H1 (cell line): ENCODE results near the gene MROH7. TPM values are rescaled to one million over a fixed set of nuclear protein-coding genes. Genes with fewer than 3 reads are reported as not detected.
A peak's percentile ranks its signal among the peaks of the same experiment; 100 is the strongest.

Source experiments
- CTCF ChIA-PET: fragments of 300-600 bp; sonication (Branson Sonifier 250); formaldehyde crosslinking; loops from one replicate; lab custom pipeline; 2021; ENCODE audit not compliant: partially characterized antibody; lab: Charles Lee
- POLR2A ChIA-PET: fragments of 300-600 bp; sonication (Branson Sonifier 250); formaldehyde crosslinking; loops from one replicate; lab custom pipeline; 2021; ENCODE audit warnings: inconsistent platforms; ENCODE audit not compliant: partially characterized antibody; lab: Charles Lee
- DNase-seq, 2 experiments: peaks; one replicate each; pipeline versions ENCODE4 v3.0.0 to v3.0.0-alpha.2; 2010 to 2022; ENCODE audit warnings: low spot score in 2 of 2, low read depth in 1 of 2, mixed read lengths in 1 of 2
- FAIRE-seq: peaks from 2 replicates; lab custom pipeline; 2011; peaks lifted over from hg19 to GRCh38; lab: Jason Lieb, UNC
- H2AFZ ChIP-seq: 2 replicates; pipeline ENCODE4 v1.8.1; 2012; ENCODE audit warnings: low read length, inconsistent platforms
- H2AK5ac ChIP-seq: 2 replicates; pipeline ENCODE4 v1.6.1; 2013; ENCODE audit warnings: low read depth, low read length
- H2BK120ac ChIP-seq: replicated peaks from 2 replicates; pipeline ENCODE3; 2013; ENCODE audit warnings: low read depth, low read length, inconsistent platforms
- H2BK12ac ChIP-seq: 2 replicates; pipeline ENCODE4 v1.6.1; 2013; ENCODE audit warnings: low read depth, low read length
- H2BK15ac ChIP-seq: 2 replicates; pipeline ENCODE4 v1.6.1; 2013; ENCODE audit warnings: low read length
- H2BK20ac ChIP-seq: 2 replicates; pipeline ENCODE4 v1.6.1; 2013; ENCODE audit warnings: low read length
- H2BK5ac ChIP-seq: 2 replicates; pipeline ENCODE4 v1.6.1; 2013; ENCODE audit warnings: low read depth, low read length
- H3K14ac ChIP-seq: 2 replicates; pipeline ENCODE4 v1.6.1; 2013; ENCODE audit warnings: inconsistent platforms; ENCODE audit not compliant: insufficient read length
- H3K18ac ChIP-seq: 2 replicates; pipeline ENCODE4 v1.6.1; 2013; ENCODE audit warnings: low read length; ENCODE audit errors: extremely low read depth
- H3K23ac ChIP-seq: 2 replicates; pipeline ENCODE4 v1.6.1; 2013; ENCODE audit warnings: inconsistent platforms; ENCODE audit not compliant: insufficient read length
- H3K23me2 ChIP-seq: 2 replicates; pipeline ENCODE4 v1.6.1; 2013; ENCODE audit warnings: low read depth, low read length
- H3K27ac ChIP-seq: 2 replicates; pipeline ENCODE4 v1.6.1; 2011; ENCODE audit warnings: low read depth, low read length, inconsistent platforms
- H3K27me3 ChIP-seq, 4 experiments: replicated peaks in 1 of 4; 1 replicate in 1 of 4; 2 replicates in 3 of 4; pipeline versions ENCODE4 v1.6.1 to v1.8.1; 2011 to 2013; ENCODE audit warnings: low read length in 3 of 4, mild to moderate bottlenecking in 3 of 4, inconsistent platforms in 2 of 4, mixed read lengths in 2 of 4, moderate library complexity in 1 of 4; ENCODE audit not compliant: control insufficient read depth in 3 of 4, insufficient read depth in 3 of 4; ENCODE audit errors: extremely low read depth in 1 of 4
- H3K36me3 ChIP-seq, 4 experiments: 2 replicates each; pipeline versions ENCODE4 v1.6.1 to v1.8.1; 2011 to 2013; ENCODE audit warnings: mild to moderate bottlenecking in 4 of 4, low read length in 3 of 4, moderate library complexity in 2 of 4, control low read depth in 1 of 4, inconsistent platforms in 1 of 4; ENCODE audit not compliant: insufficient read depth in 4 of 4, control insufficient read depth in 2 of 4
- H3K4ac ChIP-seq: replicated peaks from 2 replicates; pipeline ENCODE3; 2013; ENCODE audit warnings: low read length, low read depth, mixed read lengths, inconsistent platforms; ENCODE audit not compliant: insufficient read length
- H3K4me1 ChIP-seq, 4 experiments: replicated peaks in 1 of 4; 1 replicate in 1 of 4; 2 replicates in 3 of 4; pipeline versions ENCODE4 v1.6.1 to v1.8.1; 2011 to 2013; ENCODE audit warnings: low read length in 3 of 4, inconsistent platforms in 2 of 4, mixed read lengths in 1 of 4; ENCODE audit not compliant: insufficient read depth in 4 of 4, control insufficient read depth in 3 of 4
- H3K4me2 ChIP-seq, 2 experiments: 2 replicates each; pipeline versions ENCODE4 v1.6.1 to v1.8.1; 2011 to 2013; ENCODE audit warnings: low read depth in 2 of 2, low read length in 2 of 2, control low read depth in 1 of 2, inconsistent platforms in 1 of 2, mild to moderate bottlenecking in 1 of 2; ENCODE audit not compliant: insufficient read depth in 1 of 2
- H3K4me3 ChIP-seq, 4 experiments: fragments of 200-600, 300-600 bp in 1 of 4; sonication (generic), shearing (Covaris generic), sonication (Bioruptor Twin) in 1 of 4; 2 replicates each; pipeline versions ENCODE4 v1.5.1 to v1.8.1; 2011 to 2016; ENCODE audit warnings: low read length in 4 of 4, low read depth in 3 of 4, control low read depth in 2 of 4, inconsistent platforms in 2 of 4, mild to moderate bottlenecking in 2 of 4, mixed read lengths in 1 of 4, moderate library complexity in 1 of 4; ENCODE audit not compliant: insufficient read depth in 2 of 4; ENCODE audit errors: extremely low read depth in 1 of 4
- H3K56ac ChIP-seq: replicated peaks from 2 replicates; pipeline ENCODE3; 2013; ENCODE audit warnings: low read depth, mild to moderate bottlenecking, mixed read lengths, low read length, inconsistent platforms; ENCODE audit not compliant: insufficient read length
- H3K79me1 ChIP-seq: 2 replicates; pipeline ENCODE4 v1.6.1; 2013; ENCODE audit warnings: low read depth, low read length, control low read depth
- H3K79me2 ChIP-seq, 2 experiments: 2 replicates each; pipeline versions ENCODE4 v1.6.1 to v1.8.1; 2012 to 2013; ENCODE audit warnings: low read length in 2 of 2, mild to moderate bottlenecking in 2 of 2, inconsistent platforms in 1 of 2; ENCODE audit not compliant: insufficient read depth in 2 of 2, control insufficient read depth in 1 of 2
- H3K9ac ChIP-seq, 4 experiments: replicated peaks in 1 of 4; 1 replicate in 1 of 4; 2 replicates in 3 of 4; pipeline versions ENCODE4 v1.6.1 to v1.8.1; 2011 to 2013; ENCODE audit warnings: low read depth in 3 of 4, low read length in 3 of 4, control low read depth in 2 of 4, mild to moderate bottlenecking in 2 of 4, moderate library complexity in 2 of 4, inconsistent platforms in 1 of 4; ENCODE audit errors: extremely low read depth in 1 of 4
- H3K9me3 ChIP-seq, 2 experiments: 2 replicates each; pipeline versions ENCODE4 v1.6.1 to v1.8.1; 2012 to 2013; ENCODE audit warnings: mild to moderate bottlenecking in 2 of 2, moderate library complexity in 2 of 2, control low read depth in 1 of 2, inconsistent platforms in 1 of 2, low read depth in 1 of 2, low read length in 1 of 2, mixed read lengths in 1 of 2; ENCODE audit not compliant: insufficient read depth in 2 of 2
- H4K20me1 ChIP-seq, 2 experiments: replicated peaks in 1 of 2; 2 replicates each; pipeline versions ENCODE3 to v1.8.1; 2011 to 2013; ENCODE audit warnings: inconsistent platforms in 2 of 2, low read length in 2 of 2, mild to moderate bottlenecking in 1 of 2; ENCODE audit not compliant: insufficient read depth in 2 of 2, control insufficient read depth in 1 of 2
- H4K5ac ChIP-seq: 2 replicates; pipeline ENCODE4 v1.6.1; 2013; ENCODE audit warnings: low read length, low read depth, mixed read lengths, inconsistent platforms; ENCODE audit not compliant: insufficient read length
- H4K8ac ChIP-seq: 2 replicates; pipeline ENCODE4 v1.8.0; 2013; ENCODE audit warnings: mild to moderate bottlenecking, moderate library complexity, low read length, inconsistent platforms; ENCODE audit not compliant: insufficient read depth; ENCODE audit errors: extremely low read depth
- H4K91ac ChIP-seq: replicated peaks from 2 replicates; pipeline ENCODE3; 2013; ENCODE audit warnings: low read length, mixed read lengths, inconsistent platforms; ENCODE audit not compliant: insufficient read length
- ATF2 ChIP-seq: IDR thresholded peaks from 2 replicates; pipeline ENCODE4 v1.6.1; 2012; ENCODE audit warnings: low read length, inconsistent platforms
- BCL11A ChIP-seq, 2 experiments: IDR thresholded peaks; one replicate each; pipeline ENCODE4 v1.6.1; 2011; ENCODE audit warnings: low read depth in 2 of 2, low read length in 2 of 2, mild to moderate bottlenecking in 2 of 2
- BRCA1 ChIP-seq: IDR thresholded peaks from 2 replicates; pipeline ENCODE4 v1.6.1; 2012; ENCODE audit warnings: low read depth, low read length, improper control_type of control experiment
- E2F6 ChIP-seq: IDR thresholded peaks from 2 replicates; pipeline ENCODE4 v1.6.1; 2012; ENCODE audit warnings: inconsistent platforms
- KDM4A ChIP-seq: IDR thresholded peaks from one replicate; pipeline ENCODE4 v1.7.1; 2012; ENCODE audit warnings: low read depth, mild to moderate bottlenecking, moderate library complexity, low read length, inconsistent platforms; ENCODE audit not compliant: severe bottlenecking
- KDM5A ChIP-seq: fragments of 200-600 bp; IDR thresholded peaks from 2 replicates; pipeline ENCODE4 v1.7.1; 2012; ENCODE audit warnings: mild to moderate bottlenecking, low read length, inconsistent platforms, mixed read lengths
- MAX ChIP-seq: IDR thresholded peaks from 2 replicates; pipeline ENCODE4 v1.6.1; 2012; ENCODE audit warnings: inconsistent platforms
- POLR2A ChIP-seq, 2 experiments: IDR thresholded peaks; 1 replicate in 1 of 2; 2 replicates in 1 of 2; pipeline ENCODE4 v1.6.1; 2011; ENCODE audit warnings: low read depth in 2 of 2, low read length in 2 of 2, mild to moderate bottlenecking in 2 of 2; ENCODE audit errors: control extremely low read depth in 1 of 2
- POU5F1 ChIP-seq: IDR thresholded peaks from 2 replicates; pipeline ENCODE4 v1.6.1; 2011; ENCODE audit warnings: low read depth, mild to moderate bottlenecking, low read length, moderate library complexity
- SP2 ChIP-seq: IDR thresholded peaks from 2 replicates; pipeline ENCODE4 v1.6.1; 2012; ENCODE audit warnings: mild to moderate bottlenecking, low read length, inconsistent platforms
- YY1 ChIP-seq: IDR thresholded peaks from 2 replicates; pipeline ENCODE4 v1.6.1; 2011; ENCODE audit warnings: low read depth, mild to moderate bottlenecking, low read length
- WGBS, 2 experiments: shearing (Covaris generic) in 1 of 2; methylation state at CpG; one replicate each; pipeline versions ENCODE4 v1.1.6 to v1.1.7; 2013 to 2015; ENCODE audit warnings: low lambda C conversion rate in 2 of 2, mixed read lengths in 2 of 2, inconsistent platforms in 1 of 2, low coverage in 1 of 2, missing lambda C conversion rate in 1 of 2; ENCODE audit not compliant: insufficient replicate concordance in 2 of 2, insufficient coverage in 1 of 2, insufficient read length in 1 of 2; ENCODE audit errors: extremely low coverage in 1 of 2, missing lambda C conversion rate in 1 of 2; 5-methylcytosine and 5-hydroxymethylcytosine counted together
- polyA plus RNA-seq, 7 experiments: library from polyadenylated mRNA; depleted of rRNA in 3 of 7; stranded (reverse) in 5 of 7; unstranded in 2 of 7; fragments of >200 nt in 5 of 7; fragments of 200-250 nt in 2 of 7; gene quantifications; 1 replicate in 5 of 7; 2 replicates in 1 of 7; 4 replicates in 1 of 7; pipeline versions ENCODE4 v1.2.1 to v1.2.3, GENCODE V29; 2011 to 2013; ENCODE audit warnings: missing spikeins in 2 of 7, mixed read lengths in 2 of 7
- total RNA-seq: library from RNA; stranded (reverse); fragmentation: NEBNext Ultra II Directional; extraction: Animal tissue kit (Norgen Biotek cat#: 25700); gene quantifications from 2 replicates; pipeline ENCODE4 v1.2.1, GENCODE V29; 2021

The MROH7 gene
- total and polyA plus RNA-seq, 2 of the 8 experiments (the other 6 are each of a cell fraction or from before 2014, with no cell fraction given): 0.07 to 0.20 TPM

- no peaks in the 10 kb centered on the region for H3K79me2 ChIP-seq
- no peak overlapping the region for H2AFZ ChIP-seq
- H3K4me3 ChIP-seq: no peak overlapping the region
- H2BK5ac ChIP-seq: no peak overlapping the region
- H3K9me3 ChIP-seq: no peaks in the 10 kb centered on the region
- no peak overlapping the region for H3K23ac ChIP-seq
- no peak overlapping the region for H3K14ac ChIP-seq
- WGBS, 2 experiments: 93% methylated on average over 8 of the region's 9 CpGs; no CpG with 5 or more reads in 1 of the 2 experiments
- POLR2A ChIA-PET: interaction anchor here (1.7 kb wide), 1 partner anchor 11 kb away, joined by 5 read pairs; no protein-coding TSS in a partner anchor
- no peak overlapping the region for H2AK5ac ChIP-seq
- no peak overlapping the region for H3K4me2 ChIP-seq
- H3K4ac ChIP-seq: no peak overlapping the region
- H3K36me3 ChIP-seq: no peaks in the 10 kb centered on the region
- H3K79me1 ChIP-seq: no peaks in the 10 kb centered on the region
- H2BK120ac ChIP-seq: no peak overlapping the region
- H3K23me2 ChIP-seq: no peaks in the 10 kb centered on the region
- no peak overlapping the region for H4K5ac ChIP-seq
- no peak overlapping the region for H2BK20ac ChIP-seq
- H3K4me1 ChIP-seq: peaks cover 5 to 16% (median 10%) of the 10 kb centered on the region in 4 experiments
- FAIRE-seq (no peak), DNase-seq (no peak)
- H2BK15ac ChIP-seq: no peak overlapping the region
- CTCF ChIA-PET: interaction anchor here (0.6 to 1.5 kb wide), 3 partner anchors 18 to 140 kb away, joined by 3 to 4 read pairs (median 4); no protein-coding TSS in a partner anchor
- H4K20me1 ChIP-seq: peaks cover 0 to 2% of the 10 kb centered on the region in 2 experiments
- no peak overlapping the region for H4K8ac ChIP-seq
- H3K56ac ChIP-seq: no peak overlapping the region
- no peak overlapping the region for H2BK12ac ChIP-seq
- no peak overlapping the region; the same call in 1 of the 2 replicates for H3K27ac ChIP-seq
- H4K91ac ChIP-seq: peak overlapping the region; percentile 22
- no peaks in the 10 kb centered on the region for H3K27me3 ChIP-seq
- no peak overlapping the region for H3K9ac ChIP-seq
- no peak overlapping the region for H3K18ac ChIP-seq
- TF ChIP-seq KDM5A (no peak), MAX (no peak), BCL11A (IDR thresholded peaks at IDR 0.05; ENCODE audit: low read depth in 2 of 2, low read length in 2 of 2) (no peak), ATF2 (no peak), POU5F1 (no peak), BRCA1 (no peak), SP2 (no peak), E2F6 (no peak), KDM4A (no peak), YY1 (no peak), POLR2A (IDR thresholded peaks at IDR 0.05; ENCODE audit: control extremely low read depth in 1 of 2, low read depth in 2 of 2, low read length in 2 of 2) (no peak)
Measured at GRCh38 chr1:54608566-54609230, 32.9 kb upstream of the MROH7 start.
